ENCODE data around the gene RDX. TPM values are rescaled to one million over a fixed set of nuclear protein-coding genes. Genes with fewer than 3 reads are reported as not detected.

Gene RDX
- total and polyA plus RNA-seq, 2 of the 8 experiments (the other 6 are each of a cell fraction or from before 2014, with no cell fraction given): 27.4 to 100 TPM

DNA sequence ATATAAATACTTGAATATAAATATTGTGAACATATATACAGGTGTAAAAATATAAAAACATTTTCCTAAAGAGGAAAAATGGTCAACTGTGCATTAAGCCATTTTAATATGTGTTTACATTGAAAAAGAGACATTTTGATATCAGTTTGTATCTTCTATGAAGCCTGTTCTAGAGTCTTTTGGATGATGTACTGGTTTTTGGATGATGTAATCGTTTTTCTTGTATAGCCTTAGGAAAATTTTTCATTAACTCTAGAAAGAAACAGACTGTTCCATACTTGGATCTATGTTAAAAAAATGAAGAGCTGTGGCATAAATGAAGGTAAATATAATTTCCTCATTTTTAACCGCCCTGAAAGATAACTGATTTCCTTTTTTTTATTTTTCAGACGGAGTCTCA is 39.6 kb upstream of the RDX start:
- Histone ChIP-seq H2BK12ac (ENCODE audit: low read depth, low read length) (no peak overlapping the region), H3K9me3 (ENCODE audit: insufficient read depth in 2 of 2, low read depth in 1 of 2, low read length in 1 of 2) (peaks cover 6 to 13% of the 10 kb centered on the region in 2 experiments; a peak in 3 of 4 replicates), H2BK120ac (replicated peaks; ENCODE audit: low read depth, low read length) (no peak overlapping the region), H3K14ac (ENCODE audit: insufficient read length) (no peak overlapping the region), H4K91ac (replicated peaks; ENCODE audit: insufficient read length, low read length) (no peak overlapping the region), H3K18ac (ENCODE audit: extremely low read depth, low read length) (no peak overlapping the region), H3K23me2 (ENCODE audit: low read depth, low read length) (no peaks in the 10 kb centered on the region), H3K4me2 (ENCODE audit: insufficient read depth in 1 of 2, low read depth in 2 of 2, low read length in 2 of 2) (no peak overlapping the region), H3K23ac (ENCODE audit: insufficient read length) (no peak overlapping the region), H2AFZ (ENCODE audit: low read length) (no peak overlapping the region), H2AK5ac (ENCODE audit: low read depth, low read length) (no peak overlapping the region), H2BK20ac (ENCODE audit: low read length) (no peak overlapping the region), H2BK5ac (ENCODE audit: low read depth, low read length) (no peak overlapping the region), H3K4me1 (replicated peaks in 1 of 4; ENCODE audit: control insufficient read depth in 3 of 4, insufficient read depth in 4 of 4, low read length in 3 of 4) (peaks cover 0 to 4% (median under 1%) of the 10 kb centered on the region in 4 experiments; a peak in 3 of 7 replicates), H3K9ac (replicated peaks in 1 of 4; ENCODE audit: extremely low read depth in 1 of 4, low read depth in 3 of 4, low read length in 3 of 4) (no peak overlapping the region), H3K56ac (replicated peaks; ENCODE audit: insufficient read length, low read depth, low read length) (no peak overlapping the region), H2BK15ac (ENCODE audit: low read length) (no peak overlapping the region), H3K4me3 (ENCODE audit: extremely low read depth in 1 of 4, insufficient read depth in 2 of 4, low read depth in 3 of 4, low read length in 4 of 4) (no peak overlapping the region), H3K79me1 (ENCODE audit: low read depth, low read length) (no peaks in the 10 kb centered on the region), H3K4ac (replicated peaks; ENCODE audit: insufficient read length, low read depth, low read length) (no peak overlapping the region), H4K20me1 (replicated peaks in 1 of 2; ENCODE audit: control insufficient read depth in 1 of 2, insufficient read depth in 2 of 2, low read length in 2 of 2) (no peaks in the 10 kb centered on the region), H3K36me3 (ENCODE audit: control insufficient read depth in 2 of 4, insufficient read depth in 4 of 4, low read length in 3 of 4) (no peaks in the 10 kb centered on the region), H4K5ac (ENCODE audit: insufficient read length, low read depth, low read length) (no peak overlapping the region), H3K79me2 (ENCODE audit: control insufficient read depth in 1 of 2, insufficient read depth in 2 of 2, low read length in 2 of 2) (no peaks in the 10 kb centered on the region), H4K8ac (ENCODE audit: extremely low read depth, insufficient read depth, low read length) (no peak overlapping the region), H3K27ac (ENCODE audit: low read depth, low read length) (no peak overlapping the region), H3K27me3 (replicated peaks in 1 of 4; ENCODE audit: control insufficient read depth in 3 of 4, extremely low read depth in 1 of 4, insufficient read depth in 3 of 4, low read length in 3 of 4) (no peaks in the 10 kb centered on the region)
- POLR2A ChIA-PET (ENCODE audit: partially characterized antibody): interaction anchor here (1.8 kb wide), 1 partner anchor 8 kb away, joined by 6 read pairs; no protein-coding TSS in a partner anchor
- FAIRE-seq (no peak), DNase-seq (ENCODE audit: low read depth in 1 of 2, low spot score in 2 of 2) (no peak)
- 97% methylated on average over 3 of the region's 3 CpGs; no CpG with 5 or more reads in 1 of the 2 experiments for WGBS, 2 experiments (ENCODE audit: extremely low coverage in 1 of 2, insufficient coverage in 1 of 2, insufficient read length in 1 of 2, insufficient replicate concordance in 2 of 2, low coverage in 1 of 2, low lambda C conversion rate in 2 of 2, missing lambda C conversion rate in 1 of 2)
- CTCF ChIA-PET (ENCODE audit: partially characterized antibody): interaction anchor here (0.7 kb wide), 1 partner anchor 10 kb away, joined by 3 read pairs; no protein-coding TSS in a partner anchor
- no peak for TF ChIP-seq FOSL1 (IDR thresholded peaks at IDR 0.05; ENCODE audit: insufficient read depth, low read depth, low read length)
- TF ChIP-seq, protein P1, sequence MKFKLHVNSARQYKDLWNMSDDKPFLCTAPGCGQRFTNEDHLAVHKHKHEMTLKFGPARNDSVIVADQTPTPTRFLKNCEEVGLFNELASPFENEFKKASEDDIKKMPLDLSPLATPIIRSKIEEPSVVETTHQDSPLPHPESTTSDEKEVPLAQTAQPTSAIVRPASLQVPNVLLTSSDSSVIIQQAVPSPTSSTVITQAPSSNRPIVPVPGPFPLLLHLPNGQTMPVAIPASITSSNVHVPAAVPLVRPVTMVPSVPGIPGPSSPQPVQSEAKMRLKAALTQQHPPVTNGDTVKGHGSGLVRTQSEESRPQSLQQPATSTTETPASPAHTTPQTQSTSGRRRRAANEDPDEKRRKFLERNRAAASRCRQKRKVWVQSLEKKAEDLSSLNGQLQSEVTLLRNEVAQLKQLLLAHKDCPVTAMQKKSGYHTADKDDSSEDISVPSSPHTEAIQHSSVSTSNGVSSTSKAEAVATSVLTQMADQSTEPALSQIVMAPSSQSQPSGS (IDR thresholded peaks at IDR 0.05; ENCODE audit: low read length): no peak
- TF ChIP-seq PHF8 (conservative IDR thresholded peaks at IDR 0.05; ENCODE audit: low read depth, low read length): no peak
- no peak for TF ChIP-seq JUND (IDR thresholded peaks at IDR 0.05; ENCODE audit: low read length)
- TF ChIP-seq POLR2A (IDR thresholded peaks at IDR 0.05; ENCODE audit: control extremely low read depth in 1 of 2, low read depth in 2 of 2, low read length in 2 of 2): no peak
- TF ChIP-seq CTCF (IDR thresholded peaks at IDR 0.05; ENCODE audit: control extremely low read depth in 1 of 3, insufficient read depth in 1 of 3, low read depth in 1 of 3, low read length in 3 of 3): no peak
- no peak for TF ChIP-seq YY1 (IDR thresholded peaks at IDR 0.05; ENCODE audit: low read depth, low read length)
- TF ChIP-seq SAP30 (IDR thresholded peaks at IDR 0.05; ENCODE audit: insufficient read depth, insufficient replicate concordance, low read length): no peak

Measured in H1 (cell line).